Measurements from ENCODE around the gene TMED6. TPM values are rescaled to one million over a fixed set of nuclear protein-coding genes. Genes with fewer than 3 reads are reported as not detected.

Gene TMED6
- total RNA-seq, 3 donors from 2014 or later, result 0.90 to 1.5 (median 1.1) TPM

Other genes starting within 250 kb of the TMED6 start
- gene HAS3, start 246.1 kb downstream of the TMED6 start, total RNA-seq, result 1 to 10 TPM in 2 of 3 donors, under 1 TPM in 1; 0.58 to 1.7 (median 1.3) TPM
- gene CHTF8, start 219.2 kb downstream of the TMED6 start, total RNA-seq, result 100 to 1,000 TPM; 102 to 126 (median 106) TPM
- 100 to 1,000 TPM; 186 to 204 (median 197) TPM for gene UTP4, start 219.1 kb downstream of the TMED6 start, total RNA-seq
- 10 to 100 TPM; 11.7 to 15.5 (median 13.1) TPM for gene SNTB2, start 164.6 kb downstream of the TMED6 start, total RNA-seq
- gene VPS4A, start 40.4 kb downstream of the TMED6 start, total RNA-seq, result 10 to 100 TPM; 41.5 to 45.8 (median 44.1) TPM
- gene PDF, start 21.2 kb downstream of the TMED6 start, total RNA-seq, result 10 to 100 TPM; 38.2 to 46.7 (median 43.4) TPM
- 10 to 100 TPM; 34.6 to 47.0 (median 43.1) TPM for gene COG8, start 12.2 kb downstream of the TMED6 start, total RNA-seq
- gene NIP7, start 12.0 kb downstream of the TMED6 start, total RNA-seq, result 100 to 1,000 TPM; 129 to 136 (median 132) TPM
- 10 to 100 TPM; 46.5 to 53.4 (median 49.0) TPM for gene TERF2, start 34.2 kb upstream of the TMED6 start, total RNA-seq
- gene CYB5B, start 72.8 kb upstream of the TMED6 start, total RNA-seq, result 100 to 1,000 TPM; 112 to 124 (median 114) TPM
- gene NFAT5, start 214.2 kb upstream of the TMED6 start, total RNA-seq, result 10 to 100 TPM; 32.8 to 36.4 (median 33.2) TPM